Activated T-helper 9 cell treated with anti-CD3 and anti-CD28 coated beads, Interleukin-2, amount 50 U/mL, for 16 hours (primary cell): Measurements from ENCODE around the gene GUCY1A2.

Experiments
- DNase-seq: peaks from one replicate; pipeline ENCODE4 v3.0.0-alpha.2; 2020; ENCODE audit warnings: low read depth

The GUCY1A2 gene

DNA sequence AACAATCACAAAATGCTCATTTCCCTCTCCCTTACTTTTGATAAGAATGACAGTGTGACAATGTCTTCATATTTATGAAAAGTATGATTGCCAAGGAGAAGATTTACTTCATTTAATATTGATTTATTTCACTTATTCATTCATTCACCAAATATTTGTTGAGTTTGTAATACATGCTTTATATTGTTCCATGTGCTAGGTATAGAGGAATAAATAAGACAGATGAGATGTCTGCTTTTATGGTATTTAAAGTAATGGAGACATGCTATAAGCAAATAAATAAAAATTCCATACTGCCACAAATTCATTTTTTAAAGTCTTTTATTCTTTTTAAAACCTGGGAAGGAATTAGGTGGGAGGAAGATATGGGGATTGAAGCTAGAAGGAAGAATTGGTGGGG is 289.4 kb downstream of the GUCY1A2 start:
- DNase-seq: no peak

GRCh38 chr11:106728379-106728778 is 289.9 kb downstream of the GUCY1A2 start:
- no peak for DNase-seq

- DNase-seq: no peak
Observed at GRCh38 chr11:106727256-106727655, 291.0 kb downstream of the GUCY1A2 start.

- no peak for DNase-seq
Observed at GRCh38 chr11:106724293-106724892, 293.9 kb downstream of the GUCY1A2 start.

DNA sequence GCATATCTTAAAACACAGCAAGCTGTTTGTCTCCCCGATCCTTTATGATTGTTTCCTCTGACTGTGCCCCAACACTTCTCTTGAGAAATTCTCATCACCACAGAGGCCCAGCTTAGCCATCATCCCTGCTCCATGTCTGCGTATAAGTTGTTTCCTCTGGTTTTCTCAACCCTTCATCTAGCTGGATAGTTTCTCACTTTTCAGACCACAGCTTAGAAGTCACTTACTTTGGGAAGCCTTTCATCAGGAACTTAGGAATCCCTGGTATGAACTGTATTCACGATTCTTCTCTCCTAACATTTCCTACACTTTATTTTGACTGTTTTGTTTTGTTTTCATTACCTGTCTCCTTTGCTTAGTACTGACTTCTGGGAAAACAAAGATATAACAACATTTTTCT is 295.2 kb downstream of the GUCY1A2 start:
- DNase-seq: no peak

DNA sequence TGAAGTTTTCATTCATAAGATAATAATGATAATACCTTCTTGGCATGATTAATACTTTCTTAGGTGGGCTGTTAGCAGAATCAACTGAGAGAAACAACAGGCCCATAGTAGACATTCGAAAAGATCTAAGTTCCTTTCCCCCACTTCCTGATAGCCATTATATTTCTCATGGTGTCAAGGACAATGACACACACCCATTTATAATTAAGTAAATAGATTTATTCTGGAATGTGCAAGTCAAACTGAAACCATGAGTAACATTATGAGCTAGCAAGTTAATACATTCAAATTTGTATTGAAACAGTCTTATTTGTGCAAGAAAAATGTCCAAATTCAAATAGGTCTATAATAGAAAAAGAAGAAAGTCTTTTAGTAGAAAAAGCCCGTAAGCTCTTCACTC is 301.1 kb downstream of the GUCY1A2 start:
- no peak for DNase-seq

DNA sequence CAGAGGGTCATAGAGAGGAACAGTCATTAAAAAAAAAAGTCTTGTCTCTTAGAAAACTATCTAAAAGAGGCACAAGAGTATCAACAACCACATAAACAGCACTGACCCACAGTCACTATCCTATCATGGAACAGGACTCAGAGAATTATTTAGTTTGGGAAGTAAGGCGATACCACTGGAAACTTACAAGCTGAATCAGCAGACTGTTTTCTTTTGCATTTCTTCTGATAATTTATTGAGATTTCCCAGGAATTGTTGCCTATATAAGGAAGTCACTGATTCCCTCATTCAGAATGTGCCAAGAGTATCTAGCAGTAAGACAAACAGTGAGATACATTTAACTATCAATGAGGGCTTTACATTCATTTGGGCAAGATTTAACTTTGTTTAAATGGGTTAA is 304.1 kb downstream of the GUCY1A2 start:
- no peak for DNase-seq

- no peak for DNase-seq
Observed at GRCh38 chr11:106708348-106708747, 309.9 kb downstream of the GUCY1A2 start.

DNA sequence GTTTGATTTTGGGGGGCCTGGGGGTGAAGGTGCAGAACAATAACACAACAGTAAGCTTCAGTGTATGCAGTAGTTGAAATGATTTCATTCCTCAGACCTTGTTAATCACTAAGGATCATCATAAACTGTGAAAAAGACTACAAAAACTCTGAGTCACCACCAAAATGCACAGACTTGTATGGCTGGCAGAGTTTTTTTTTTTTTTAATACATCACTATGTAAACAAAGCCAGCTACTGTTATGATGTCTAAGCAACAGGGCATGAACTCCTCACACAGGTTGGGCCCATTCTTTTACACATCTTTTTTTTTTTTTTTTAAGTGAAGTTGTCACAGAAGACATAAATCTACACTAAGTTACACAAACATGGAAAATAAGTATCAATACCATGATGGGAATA is 311.9 kb downstream of the GUCY1A2 start:
- DNase-seq: no peak

- no peak for DNase-seq
Observed at GRCh38 chr11:106702805-106703204, 315.5 kb downstream of the GUCY1A2 start.

DNA sequence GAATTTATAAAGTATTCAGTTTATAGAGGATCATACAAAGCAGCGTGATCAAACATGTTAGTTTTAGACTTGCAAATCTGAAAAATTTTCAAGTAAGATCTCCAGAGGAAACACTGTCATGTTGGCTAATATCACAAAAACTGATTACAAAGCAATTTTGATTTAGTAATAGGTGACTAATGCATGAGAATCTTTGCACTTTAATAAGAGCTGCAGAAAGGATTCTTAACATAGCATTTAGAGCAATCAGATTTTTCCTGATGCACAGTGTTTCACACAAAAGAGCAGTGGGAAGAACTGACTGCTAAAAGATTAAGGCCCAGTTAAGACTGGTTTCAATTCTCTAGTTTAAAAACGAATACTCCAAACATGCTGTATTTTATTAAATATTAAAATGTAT is 321.2 kb downstream of the GUCY1A2 start:
- DNase-seq: no peak

DNA sequence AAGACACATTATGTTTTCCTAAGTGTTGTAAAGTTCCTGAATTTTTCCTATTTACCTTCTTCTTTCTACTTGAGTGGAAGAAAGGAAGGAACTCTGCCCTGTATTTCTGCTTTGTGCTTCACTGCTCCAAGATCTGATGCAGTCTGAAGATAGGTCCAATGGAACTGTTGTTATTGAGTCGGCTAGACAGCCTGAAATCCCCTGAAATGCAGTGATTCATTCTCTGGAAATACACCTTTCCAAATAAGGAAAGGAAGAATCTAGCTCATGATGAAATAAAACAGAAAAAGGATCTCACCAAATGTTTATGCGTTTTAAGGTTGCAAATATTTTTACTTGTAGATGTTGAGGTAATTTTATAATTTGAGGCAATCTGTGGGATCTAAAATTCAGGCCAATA is 322.8 kb downstream of the GUCY1A2 start:
- DNase-seq: no peak

GRCh38 chr11:106694501-106694900 is 323.8 kb downstream of the GUCY1A2 start:
- no peak for DNase-seq

GRCh38 chr11:106691807-106692365 is 326.4 kb downstream of the GUCY1A2 start:
- no peak for DNase-seq

- DNase-seq: no peak
Observed at GRCh38 chr11:106690923-106691322, 327.4 kb downstream of the GUCY1A2 start.

GRCh38 chr11:106684944-106685343 is 333.3 kb downstream of the GUCY1A2 start:
- no peak for DNase-seq

GRCh38 chr11:106683435-106683834 is 334.8 kb downstream of the GUCY1A2 start:
- no peak for DNase-seq

DNA sequence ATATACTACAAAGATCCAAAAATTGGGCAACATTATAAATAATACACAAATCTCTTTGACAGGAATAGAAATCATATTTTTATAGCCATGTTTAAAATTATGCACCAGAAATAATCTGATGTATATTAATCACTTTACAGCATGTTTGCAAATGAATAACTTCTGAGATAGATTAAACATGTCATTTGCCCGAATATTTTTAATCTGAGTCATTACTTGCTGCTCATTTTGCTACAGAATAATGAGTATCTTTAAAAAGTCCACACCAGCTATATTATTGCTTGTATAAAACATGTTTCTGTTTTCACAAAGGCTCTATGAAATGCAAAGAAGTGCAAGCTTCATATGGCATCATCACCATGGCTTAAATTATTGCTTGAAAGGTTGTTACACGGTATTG is 336.8 kb downstream of the GUCY1A2 start:
- no peak for DNase-seq

DNA sequence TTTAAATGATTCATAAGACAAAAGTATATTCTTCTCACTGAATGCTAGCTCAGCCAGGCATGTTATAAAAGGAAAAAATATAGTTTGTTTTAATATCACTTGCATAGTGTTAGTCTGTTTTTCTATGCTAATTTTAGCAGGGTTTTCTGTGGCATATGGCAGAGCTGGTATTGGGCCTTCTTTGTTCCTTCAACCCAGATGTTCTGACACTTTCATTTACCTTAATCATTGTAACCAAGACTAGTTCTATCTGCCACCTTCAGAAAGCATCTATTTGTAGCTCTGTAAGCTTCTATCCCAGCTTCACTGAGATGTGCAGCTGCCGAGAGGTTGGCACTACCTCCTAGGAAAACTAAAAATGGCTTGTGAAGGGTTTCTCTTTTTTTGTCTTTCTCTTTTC is 338.7 kb downstream of the GUCY1A2 start:
- no peak for DNase-seq

GRCh38 chr11:106679181-106679580 is 339.1 kb downstream of the GUCY1A2 start:
- DNase-seq: no peak

DNA sequence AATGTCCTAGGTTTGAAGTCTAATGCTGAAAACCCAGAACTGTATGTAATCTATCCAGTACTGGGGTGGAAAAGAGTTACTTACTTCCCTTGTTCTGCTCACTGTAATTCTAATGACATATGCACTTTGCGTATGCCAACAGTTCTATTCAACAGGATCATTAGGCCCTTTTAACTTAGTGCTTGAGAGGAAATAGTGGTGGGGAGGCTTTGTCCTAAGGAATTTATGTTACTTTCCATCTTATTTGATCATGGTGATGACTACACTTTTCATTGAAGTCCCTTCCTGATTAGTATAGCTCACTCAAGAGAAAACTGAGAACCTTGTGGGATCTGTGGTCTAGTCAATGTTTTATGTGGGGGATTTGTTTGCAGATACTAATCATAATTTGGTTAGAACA is 348.2 kb downstream of the GUCY1A2 start:
- no peak for DNase-seq

DNA sequence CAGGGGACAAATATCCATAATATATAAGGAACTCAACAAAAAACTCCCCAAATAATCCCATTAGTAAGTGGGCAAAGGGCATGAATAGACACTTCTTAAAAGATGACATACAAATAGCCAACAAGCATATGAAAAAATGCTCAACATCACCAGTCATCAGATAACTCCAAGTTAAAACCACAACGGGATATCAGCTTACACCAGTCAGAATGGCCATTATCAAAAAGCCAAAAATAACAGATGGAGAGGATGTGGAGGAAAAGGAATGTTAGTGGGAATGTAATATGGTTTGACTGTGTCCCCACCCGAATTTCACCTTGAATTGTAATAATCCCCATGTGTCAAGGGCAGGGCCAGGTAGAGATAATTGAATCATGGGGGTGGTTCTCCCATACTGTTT is 350.1 kb downstream of the GUCY1A2 start:
- DNase-seq: no peak

- no peak for DNase-seq
Observed at GRCh38 chr11:106656646-106657045, 361.6 kb downstream of the GUCY1A2 start.

DNA sequence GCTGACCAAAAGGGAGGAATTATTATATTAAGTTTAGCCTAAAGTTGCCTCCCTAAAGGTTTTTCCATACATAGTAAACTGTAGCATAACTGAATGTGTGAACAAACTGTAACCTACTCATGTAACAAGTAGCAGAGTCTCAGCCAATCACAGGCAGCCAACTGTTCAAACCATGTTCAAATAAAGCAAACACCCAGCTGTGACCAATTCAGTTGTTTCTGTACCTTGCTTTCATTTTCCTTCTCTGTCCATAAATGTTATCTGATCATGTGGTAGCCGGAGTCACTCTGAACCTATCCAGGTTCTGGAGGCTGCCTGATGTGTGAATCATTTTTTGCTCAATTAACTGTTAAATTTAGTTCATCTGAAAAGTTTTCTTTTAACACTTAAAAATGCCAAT is 373.5 kb downstream of the GUCY1A2 start:
- no peak for DNase-seq
